Brain microvascular endothelial cell (primary cell): ENCODE measurements around the gene L3MBTL1.
A peak's percentile ranks its signal among the peaks of the same experiment; 100 is the strongest.
"Not testable (repeated sequence)": the region's sequence is repeated elsewhere in the genome, so short reads cannot be mapped to it uniquely, and the experiment has no call there.

Experiments used
- DNase-seq: peaks from one replicate; pipeline ENCODE4 v3.0.0-alpha.2; 2020
- H3K27ac ChIP-seq: fragments of 250-450 bp; sonication (Bioruptor Pico); 2 replicates; pipeline ENCODE4 v1.5.1; 2020; ENCODE audit warnings: mild to moderate bottlenecking, moderate library complexity
- H3K27me3 ChIP-seq: fragments of 250-450 bp; sonication (Bioruptor Pico); replicated peaks from 2 replicates; pipeline ENCODE4 v1.5.1; 2020; ENCODE audit warnings: mild to moderate bottlenecking
- H3K36me3 ChIP-seq: fragments of 250-450 bp; sonication (Bioruptor Pico); replicated peaks from 2 replicates; pipeline ENCODE4 v1.5.1; 2020; ENCODE audit warnings: mild to moderate bottlenecking
- H3K4me3 ChIP-seq: 2 replicates; pipeline ENCODE4 v1.5.1; 2011; ENCODE audit warnings: low read depth, mild to moderate bottlenecking, control low read depth, low read length, moderate library complexity
- in situ Hi-C: cut with HindIII; loops from 2 replicates; pipeline ENCODE4 v1.10.0; 2017; ENCODE audit warnings: low sequenced_read_pairs, low pct_ligation_motif_present
- TF ChIP-seq, protein P1 (sequence below): IDR thresholded peaks from 2 replicates; pipeline ENCODE4 v1.5.1; 2011; ENCODE audit warnings: low read depth, mild to moderate bottlenecking, moderate library complexity, low read length, control low read depth, inconsistent platforms; ENCODE audit errors: missing control alignments

The L3MBTL1 gene

DNA sequence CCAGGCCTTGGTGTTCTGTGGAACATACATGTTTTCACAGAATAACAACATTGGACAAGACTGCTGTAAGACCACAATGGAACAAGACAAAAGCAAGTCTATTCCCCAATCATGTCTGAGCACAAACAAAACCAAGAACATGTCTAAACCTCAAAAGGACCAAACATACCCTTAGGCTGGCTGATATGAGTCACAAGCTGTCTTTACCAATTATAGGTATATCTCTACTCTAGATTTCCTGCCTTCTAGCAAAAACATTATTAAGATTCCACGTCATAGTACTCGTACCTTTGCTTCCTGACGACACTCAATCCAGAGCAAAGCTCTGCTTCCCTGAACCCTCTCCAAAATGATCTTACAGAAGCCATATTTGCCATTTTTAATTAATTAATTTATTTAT lies 15.4 kb upstream of the L3MBTL1 start:
- H3K27me3 ChIP-seq, result no peaks in the 10 kb centered on the region
- in situ Hi-C loops, result no loop called here
- no peak overlapping the region for H3K27ac ChIP-seq
- H3K36me3 ChIP-seq, result no peaks in the 10 kb centered on the region
- no peak overlapping the region for H3K4me3 ChIP-seq
- TF ChIP-seq, protein P1, sequence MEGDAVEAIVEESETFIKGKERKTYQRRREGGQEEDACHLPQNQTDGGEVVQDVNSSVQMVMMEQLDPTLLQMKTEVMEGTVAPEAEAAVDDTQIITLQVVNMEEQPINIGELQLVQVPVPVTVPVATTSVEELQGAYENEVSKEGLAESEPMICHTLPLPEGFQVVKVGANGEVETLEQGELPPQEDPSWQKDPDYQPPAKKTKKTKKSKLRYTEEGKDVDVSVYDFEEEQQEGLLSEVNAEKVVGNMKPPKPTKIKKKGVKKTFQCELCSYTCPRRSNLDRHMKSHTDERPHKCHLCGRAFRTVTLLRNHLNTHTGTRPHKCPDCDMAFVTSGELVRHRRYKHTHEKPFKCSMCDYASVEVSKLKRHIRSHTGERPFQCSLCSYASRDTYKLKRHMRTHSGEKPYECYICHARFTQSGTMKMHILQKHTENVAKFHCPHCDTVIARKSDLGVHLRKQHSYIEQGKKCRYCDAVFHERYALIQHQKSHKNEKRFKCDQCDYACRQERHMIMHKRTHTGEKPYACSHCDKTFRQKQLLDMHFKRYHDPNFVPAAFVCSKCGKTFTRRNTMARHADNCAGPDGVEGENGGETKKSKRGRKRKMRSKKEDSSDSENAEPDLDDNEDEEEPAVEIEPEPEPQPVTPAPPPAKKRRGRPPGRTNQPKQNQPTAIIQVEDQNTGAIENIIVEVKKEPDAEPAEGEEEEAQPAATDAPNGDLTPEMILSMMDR, result no peak
- no peak for DNase-seq

GRCh38 chr20:43495388-43495787 lies 12.1 kb upstream of the L3MBTL1 start:
- DNase-seq, result no peak
- H3K4me3 ChIP-seq, result no peak overlapping the region
- H3K27me3 ChIP-seq, result no peaks in the 10 kb centered on the region
- H3K27ac ChIP-seq, result no peak overlapping the region
- no peaks in the 10 kb centered on the region for H3K36me3 ChIP-seq
- TF ChIP-seq, protein P1, result no peak
- in situ Hi-C loops, result no loop called here

GRCh38 chr20:43502021-43502420 lies 5.5 kb upstream of the L3MBTL1 start:
- DNase-seq, H3K27ac ChIP-seq, H3K36me3 ChIP-seq, in situ Hi-C loops, H3K27me3 ChIP-seq, H3K4me3 ChIP-seq: not testable (repeated sequence)

DNA sequence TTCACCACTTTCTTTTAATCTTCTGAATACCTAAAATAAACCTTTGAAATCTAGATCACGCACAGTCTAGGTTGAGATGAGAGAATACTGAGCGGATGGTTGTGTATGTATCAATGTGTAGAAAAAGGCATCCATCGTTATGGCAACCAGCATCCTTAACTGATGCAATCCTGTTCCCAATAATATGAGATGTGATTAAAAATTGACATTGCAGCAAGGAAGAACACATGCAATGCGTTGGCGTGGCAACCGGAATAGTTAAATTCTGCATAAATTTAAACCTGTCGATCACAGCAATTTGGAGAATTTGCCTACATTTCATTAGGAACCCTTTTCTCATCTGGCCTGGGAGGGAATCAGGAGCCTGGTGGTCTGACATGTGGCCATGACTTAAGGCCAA lies 1.3 kb upstream of the L3MBTL1 start:
- DNase-seq, result no peak
- Histone ChIP-seq H3K4me3 (no peak overlapping the region), H3K27ac (no peak overlapping the region), H3K27me3 (peaks cover 9% of the 10 kb centered on the region), H3K36me3 (no peaks in the 10 kb centered on the region)
- TF ChIP-seq, protein P1, result no peak
- in situ Hi-C loops, result no loop called here

DNA sequence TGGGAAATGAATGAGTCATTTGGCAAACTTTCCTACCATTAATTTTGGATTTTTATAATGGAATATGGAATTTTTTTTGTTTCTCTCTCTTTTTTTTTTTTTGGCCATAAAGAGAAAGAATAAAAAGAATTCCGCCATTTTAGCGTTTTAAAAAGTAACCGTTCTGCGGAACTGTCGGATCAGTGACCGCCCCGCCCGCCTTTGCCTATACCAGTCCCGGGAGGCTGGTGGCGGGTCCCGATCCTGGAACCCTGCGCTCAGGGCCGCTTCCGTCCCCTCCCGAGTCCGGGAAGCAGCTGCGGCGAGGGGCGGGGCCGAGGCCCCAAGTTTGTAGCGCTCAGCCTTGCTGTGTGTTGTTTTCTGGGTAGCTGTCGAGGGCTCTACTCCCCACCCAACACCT lies 609 bp downstream of the L3MBTL1 start:
- in situ Hi-C loops, result no loop called here

DNA sequence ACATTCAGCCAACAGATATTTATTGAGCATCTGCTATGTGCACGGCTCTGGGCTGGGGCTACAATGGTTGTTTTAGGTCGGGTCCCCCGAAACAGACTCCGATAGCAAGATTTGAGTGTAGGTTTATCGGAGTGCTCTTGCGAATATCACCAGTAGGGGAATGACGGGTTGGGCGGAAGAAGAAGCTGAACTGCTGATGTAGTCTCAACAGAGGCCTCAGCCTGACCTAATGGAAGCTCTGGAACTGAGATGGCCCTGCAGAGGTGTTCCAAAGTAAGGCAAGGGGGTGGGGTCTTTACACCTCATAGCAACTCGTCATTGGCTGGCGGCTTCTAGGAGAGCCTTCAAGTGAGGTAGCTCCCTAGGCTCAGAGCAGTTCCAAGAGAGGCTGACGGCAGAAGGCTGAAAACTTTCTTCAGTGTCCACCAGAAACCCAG lies 1.1 kb downstream of the L3MBTL1 start:
- H3K36me3 ChIP-seq, result no peaks in the 10 kb centered on the region
- in situ Hi-C loops, result no loop called here
- peaks cover 9% of the 10 kb centered on the region for H3K27me3 ChIP-seq
- no peak overlapping the region for H3K4me3 ChIP-seq
- H3K27ac ChIP-seq, result no peak overlapping the region
- TF ChIP-seq, protein P1, result peak; percentile 30
- DNase-seq, result peak; percentile 3

More for the DNA sequence above, 609 bp downstream of the L3MBTL1 start:
- TF ChIP-seq, protein P1, result no peak
- no peak for DNase-seq
- H3K27ac ChIP-seq, result no peak overlapping the region
- H3K36me3 ChIP-seq, result no peaks in the 10 kb centered on the region
- H3K27me3 ChIP-seq, result peaks cover 9% of the 10 kb centered on the region
- H3K4me3 ChIP-seq, result peak overlapping the region; percentile 65
